IMR-90 (cell line): ENCODE results near the gene PIGW. TPM values are rescaled to one million over a fixed set of nuclear protein-coding genes. Genes with fewer than 3 reads are reported as not detected.
A peak's percentile ranks its signal among the peaks of the same experiment; 100 is the strongest.

Experiments used
- ATAC-seq: fragments of 200-7000 bp; cut with Tn5 transposase; 2 replicates; pipeline ENCODE4 v1.9.1; 2020; ENCODE audit warnings: low read depth, mild to moderate bottlenecking, moderate library complexity
- BruUV-seq: library from RNA; stranded (reverse); fragments of 400-500 nt; replicated peaks from 2 replicates; lab custom pipeline; 2021; lab: Mats Ljungman, UMichigan
- CTCF ChIA-PET: fragments of 300-600 bp; formaldehyde crosslinking; extraction: SDS; loops from one replicate; lab custom pipeline; 2021; ENCODE audit warnings: antibody characterized with exemption; lab: Yijun Ruan, JAX
- POLR2A ChIA-PET: fragments of 300-600 bp; sonication (Branson Sonifier 250); formaldehyde crosslinking; loops from one replicate; lab custom pipeline; 2022; ENCODE audit warnings: antibody characterized with exemption; ENCODE audit not compliant: unreplicated experiment; lab: Charles Lee
- DNase-seq: peaks from one replicate; pipeline ENCODE4 v3.0.0; 2013
- H2AFZ ChIP-seq: replicated peaks from 2 replicates; pipeline ENCODE3; 2013; ENCODE audit warnings: low read length, mild to moderate bottlenecking; ENCODE audit not compliant: poor library complexity
- H2AK5ac ChIP-seq: 2 replicates; pipeline ENCODE4 v1.6.1; 2013; ENCODE audit warnings: low read depth, low read length, inconsistent platforms
- H2AK9ac ChIP-seq: replicated peaks from 2 replicates; pipeline ENCODE3; 2013; ENCODE audit warnings: mild to moderate bottlenecking, low read depth, low read length, moderate library complexity; ENCODE audit not compliant: poor library complexity
- H2BK120ac ChIP-seq: 2 replicates; pipeline ENCODE4 v1.6.1; 2013; ENCODE audit warnings: low read depth, low read length, inconsistent platforms
- H2BK15ac ChIP-seq: 3 replicates; pipeline ENCODE4 v1.6.1; 2013; ENCODE audit warnings: low read depth, low read length, inconsistent platforms
- H2BK20ac ChIP-seq: 2 replicates; pipeline ENCODE4 v1.6.1; 2013; ENCODE audit warnings: low read depth, mild to moderate bottlenecking, inconsistent platforms, low read length, moderate library complexity
- H2BK5ac ChIP-seq: 2 replicates; pipeline ENCODE4 v1.6.1; 2013; ENCODE audit warnings: mild to moderate bottlenecking, low read depth, low read length, inconsistent platforms; ENCODE audit not compliant: poor library complexity, severe bottlenecking
- H3K14ac ChIP-seq: replicated peaks from 2 replicates; pipeline ENCODE4 v1.6.1; 2013; ENCODE audit warnings: low read depth, low read length, inconsistent platforms
- H3K18ac ChIP-seq: 2 replicates; pipeline ENCODE4 v1.6.1; 2013; ENCODE audit warnings: low read depth, low read length, control low read depth
- H3K23ac ChIP-seq: 2 replicates; pipeline ENCODE4 v1.6.1; 2013; ENCODE audit warnings: low read depth, low read length, inconsistent platforms
- H3K27ac ChIP-seq: 2 replicates; pipeline ENCODE4 v1.5.1; 2013; ENCODE audit warnings: mild to moderate bottlenecking, control low read depth, low read length; ENCODE audit not compliant: insufficient read depth
- H3K27me3 ChIP-seq: 2 replicates; pipeline ENCODE4 v1.6.1; 2013; ENCODE audit warnings: low read length; ENCODE audit not compliant: control insufficient read depth, insufficient read depth
- H3K36me3 ChIP-seq: 2 replicates; pipeline ENCODE4 v1.6.1; 2013; ENCODE audit warnings: low read length, mixed read lengths; ENCODE audit not compliant: control insufficient read depth, insufficient read depth
- H3K4ac ChIP-seq: 2 replicates; pipeline ENCODE4 v1.6.1; 2013; ENCODE audit warnings: low read depth, low read length, inconsistent platforms
- H3K4me1 ChIP-seq: 2 replicates; pipeline ENCODE4 v1.6.1; 2013; ENCODE audit warnings: low read length, mixed read lengths; ENCODE audit not compliant: control insufficient read depth, insufficient read depth
- H3K4me2 ChIP-seq: 2 replicates; pipeline ENCODE4 v1.6.1; 2013; ENCODE audit warnings: low read depth, mild to moderate bottlenecking, control low read depth, low read length, moderate library complexity
- H3K4me3 ChIP-seq: 2 replicates; pipeline ENCODE4 v1.5.1; 2013; ENCODE audit warnings: low read depth, mild to moderate bottlenecking, control low read depth, low read length, moderate library complexity; ENCODE audit not compliant: insufficient read depth
- H3K56ac ChIP-seq: 2 replicates; pipeline ENCODE4 v1.6.1; 2013; ENCODE audit warnings: low read length, inconsistent platforms; ENCODE audit not compliant: insufficient read depth; ENCODE audit errors: extremely low read depth
- H3K79me1 ChIP-seq, 2 experiments: 2 replicates each; pipeline ENCODE4 v1.6.1; 2013; ENCODE audit warnings: low read length in 2 of 2, inconsistent platforms in 1 of 2, low read depth in 1 of 2
- H3K9ac ChIP-seq: 2 replicates; pipeline ENCODE4 v1.6.1; 2013; ENCODE audit warnings: low read depth, low read length, control low read depth
- H3K9me1 ChIP-seq: 2 replicates; pipeline ENCODE4 v1.6.1; 2013; ENCODE audit warnings: low read length, inconsistent platforms; ENCODE audit not compliant: insufficient read depth
- H3K9me3 ChIP-seq: 2 replicates; pipeline ENCODE4 v1.6.1; 2013; ENCODE audit warnings: low read length; ENCODE audit not compliant: control insufficient read depth, insufficient read depth
- H4K20me1 ChIP-seq: 2 replicates; pipeline ENCODE4 v1.6.1; 2013; ENCODE audit warnings: low read length, inconsistent platforms; ENCODE audit not compliant: insufficient read depth
- H4K5ac ChIP-seq: 2 replicates; pipeline ENCODE4 v1.6.1; 2013; ENCODE audit warnings: mild to moderate bottlenecking, low read depth, low read length, control low read depth
- H4K8ac ChIP-seq, 2 experiments: 2 replicates each; pipeline ENCODE4 v1.6.1; 2013; ENCODE audit warnings: low read depth in 2 of 2, low read length in 2 of 2, control low read depth in 1 of 2, inconsistent platforms in 1 of 2
- H4K91ac ChIP-seq: 2 replicates; pipeline ENCODE4 v1.6.1; 2013; ENCODE audit warnings: low read depth, low read length, inconsistent platforms; ENCODE audit not compliant: insufficient read depth
- BHLHE40 ChIP-seq: fragments of 150-350 bp; IDR thresholded peaks from 2 replicates; pipeline ENCODE4 v1.6.1; 2016; ENCODE audit warnings: mild to moderate bottlenecking, low read depth, low read length
- CEBPB ChIP-seq: IDR thresholded peaks from 2 replicates; pipeline ENCODE4 v1.6.1; 2012; ENCODE audit warnings: low read depth, low read length, improper control_type of control experiment
- CHD1 ChIP-seq: IDR thresholded peaks from 2 replicates; pipeline ENCODE4 v1.6.1; 2012; ENCODE audit warnings: low read depth, low read length, improper control_type of control experiment
- FOS ChIP-seq: fragments of 150-350 bp; IDR thresholded peaks from 2 replicates; pipeline ENCODE4 v1.6.1; 2016; ENCODE audit warnings: low read depth, low read length
- MAFK ChIP-seq: IDR thresholded peaks from 2 replicates; pipeline ENCODE4 v1.6.1; 2012; ENCODE audit warnings: low read depth, low read length, improper control_type of control experiment
- MAZ ChIP-seq: IDR thresholded peaks from 2 replicates; pipeline ENCODE4 v1.6.1; 2012; ENCODE audit warnings: low read depth, mild to moderate bottlenecking, low read length, improper control_type of control experiment, moderate library complexity, borderline replicate concordance
- MXI1 ChIP-seq: IDR thresholded peaks from 2 replicates; pipeline ENCODE4 v1.6.1; 2012; ENCODE audit warnings: low read depth, mild to moderate bottlenecking, low read length, moderate library complexity, borderline replicate concordance
- NFE2L2 ChIP-seq: fragments of 150-350 bp; IDR thresholded peaks from 2 replicates; pipeline ENCODE4 v1.6.1; 2016; ENCODE audit warnings: low read depth, mild to moderate bottlenecking, low read length
- POLR2A ChIP-seq: IDR thresholded peaks from 2 replicates; pipeline ENCODE4 v1.6.1; 2012; ENCODE audit warnings: mild to moderate bottlenecking, low read depth, low read length
- RAD21 ChIP-seq: IDR thresholded peaks from 2 replicates; pipeline ENCODE4 v1.6.1; 2012; ENCODE audit warnings: low read length, improper control_type of control experiment
- RCOR1 ChIP-seq: IDR thresholded peaks from 2 replicates; pipeline ENCODE4 v1.6.1; 2012; ENCODE audit warnings: mild to moderate bottlenecking, low read length, improper control_type of control experiment; ENCODE audit not compliant: insufficient replicate concordance
- RFX5 ChIP-seq: IDR thresholded peaks from 2 replicates; pipeline ENCODE4 v1.8.0; 2012; ENCODE audit warnings: low read depth, mild to moderate bottlenecking, low read length, moderate library complexity
- SMC3 ChIP-seq: fragments of 150-350 bp; IDR thresholded peaks from 2 replicates; pipeline ENCODE4 v1.6.1; 2016; ENCODE audit warnings: low read depth, mild to moderate bottlenecking, antibody characterized with exemption, low read length, moderate library complexity
- WGBS, 2 experiments: methylation state at CpG; one replicate each; pipeline versions ENCODE4 v1.1.5 to v1.1.7; 2013; ENCODE audit warnings: missing lambda C conversion rate in 2 of 2; ENCODE audit not compliant: insufficient read length in 1 of 2; ENCODE audit errors: extremely low coverage in 2 of 2; 5-methylcytosine and 5-hydroxymethylcytosine counted together
- dilution Hi-C: fragments of 300-500 bp; cut with HindIII; formaldehyde crosslinking; loops from one replicate; pipeline ENCODE4 v1.14.3; 2018; ENCODE audit warnings: low sequenced_read_pairs; ENCODE audit not compliant: unreplicated experiment
- in situ Hi-C: fragments of 300-500 bp; cut with MboI; formaldehyde crosslinking; loops from 3 replicates; pipeline ENCODE4 v1.14.3; 2019; ENCODE audit warnings: low sequenced_read_pairs, inconsistent platforms, mixed read lengths
- intact Hi-C: fragments of 100-400 bp; cut with micrococcal nuclease; formaldehyde crosslinking; loops from 2 replicates; pipeline ENCODE4 v1.10.0; 2022
- polyA plus RNA-seq, 3 experiments: library from polyadenylated mRNA; depleted of rRNA; stranded (reverse); fragments of >200 nt; gene quantifications; 2 replicates each; pipeline ENCODE4 v1.2.3, GENCODE V29; 2012; ENCODE audit warnings: low replicate concordance in 1 of 3
- total RNA-seq: library from RNA; depleted of rRNA; stranded (reverse); fragments of >200 nt; gene quantifications from 2 replicates; pipeline ENCODE4 v1.2.3, GENCODE V29; 2012
- TF ChIP-seq, protein P1 (sequence below): fragments of 150-350 bp; IDR thresholded peaks from 2 replicates; pipeline ENCODE4 v1.6.1; 2017; ENCODE audit warnings: mild to moderate bottlenecking, antibody characterized with exemption, low read length, low read depth
- TF ChIP-seq, protein P2 (sequence below): conservative IDR thresholded peaks from 2 replicates; pipeline ENCODE4 v1.5.1; 2012; ENCODE audit warnings: mild to moderate bottlenecking, low read depth, low read length, improper control_type of control experiment
- TF ChIP-seq, protein P3 (sequence below): fragments of 150-350 bp; IDR thresholded peaks from 2 replicates; pipeline ENCODE4 v1.6.1; 2016; ENCODE audit warnings: low read depth, mild to moderate bottlenecking, low read length, moderate library complexity, borderline replicate concordance

Gene PIGW
- total and polyA plus RNA-seq, 2 of the 4 experiments (the other 2 are of a cell fraction) = 4.5 to 5.5 TPM

DNA sequence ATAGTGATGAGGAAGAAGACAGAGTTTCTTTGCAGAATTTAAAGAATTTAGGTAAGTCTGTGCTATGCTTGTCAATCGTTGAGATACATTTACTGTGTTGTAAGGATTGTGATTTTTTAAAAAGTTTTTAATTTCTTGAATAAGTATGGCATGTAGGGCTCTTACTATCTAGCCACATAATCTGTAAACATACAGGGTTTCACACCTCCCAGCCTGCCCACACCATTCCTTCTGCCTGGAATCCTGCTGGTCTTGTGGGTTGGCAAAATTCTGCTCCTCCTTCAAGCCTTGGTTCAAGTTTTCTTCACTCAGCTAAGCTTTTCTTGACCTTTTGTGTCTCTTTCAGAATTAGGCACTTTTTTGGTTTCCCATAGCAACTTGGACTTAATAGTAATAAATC is 40.8 kb upstream of the PIGW start:
- no peak overlapping the region for H3K4me2 ChIP-seq
- no peaks in the 10 kb centered on the region; the same call in 1 of the 2 replicates for H4K20me1 ChIP-seq
- H3K9me3 ChIP-seq = no peaks in the 10 kb centered on the region
- no peak overlapping the region for H2AK5ac ChIP-seq
- H4K91ac ChIP-seq = no peak overlapping the region
- no peak overlapping the region for H3K18ac ChIP-seq
- ChIA-PET CTCF (no interaction called here), POLR2A (no interaction called here)
- H3K27me3 ChIP-seq = no peaks in the 10 kb centered on the region
- H3K14ac ChIP-seq = no peak overlapping the region
- no peak for DNase-seq
- H4K5ac ChIP-seq = no peak overlapping the region
- peaks cover 3% of the 10 kb centered on the region; the same call in 1 of the 2 replicates for H3K9me1 ChIP-seq
- intact Hi-C loops = no loop called here
- no peak overlapping the region for H2BK5ac ChIP-seq
- H2BK120ac ChIP-seq = no peak overlapping the region
- peaks cover 48% of the 10 kb centered on the region for H3K36me3 ChIP-seq
- dilution Hi-C loops = no loop called here
- H3K23ac ChIP-seq = no peak overlapping the region
- H2AK9ac ChIP-seq = no peak overlapping the region
- no peak overlapping the region for H2BK20ac ChIP-seq
- H3K4ac ChIP-seq = no peak overlapping the region
- H3K9ac ChIP-seq = no peak overlapping the region
- ATAC-seq = peak; percentile 42
- no peak overlapping the region for H2AFZ ChIP-seq
- H3K27ac ChIP-seq = no peak overlapping the region
- no CpG with 5 or more reads among the region's 1 CpG for WGBS, 2 experiments
- H2BK15ac ChIP-seq = no peak overlapping the region
- no peak overlapping the region for H3K4me3 ChIP-seq
- H3K56ac ChIP-seq = no peak overlapping the region
- TF ChIP-seq NFE2L2 (no peak), CHD1 (no peak), RFX5 (no peak), FOS (no peak), MAZ (no peak), POLR2A (no peak), SMC3 (no peak), MXI1 (no peak), RCOR1 (no peak), CEBPB (no peak), MAFK (no peak), RAD21 (no peak), BHLHE40 (no peak)
- TF ChIP-seq, protein P1, sequence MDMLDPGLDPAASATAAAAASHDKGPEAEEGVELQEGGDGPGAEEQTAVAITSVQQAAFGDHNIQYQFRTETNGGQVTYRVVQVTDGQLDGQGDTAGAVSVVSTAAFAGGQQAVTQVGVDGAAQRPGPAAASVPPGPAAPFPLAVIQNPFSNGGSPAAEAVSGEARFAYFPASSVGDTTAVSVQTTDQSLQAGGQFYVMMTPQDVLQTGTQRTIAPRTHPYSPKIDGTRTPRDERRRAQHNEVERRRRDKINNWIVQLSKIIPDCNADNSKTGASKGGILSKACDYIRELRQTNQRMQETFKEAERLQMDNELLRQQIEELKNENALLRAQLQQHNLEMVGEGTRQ = no peak
- TF ChIP-seq, protein P2, sequence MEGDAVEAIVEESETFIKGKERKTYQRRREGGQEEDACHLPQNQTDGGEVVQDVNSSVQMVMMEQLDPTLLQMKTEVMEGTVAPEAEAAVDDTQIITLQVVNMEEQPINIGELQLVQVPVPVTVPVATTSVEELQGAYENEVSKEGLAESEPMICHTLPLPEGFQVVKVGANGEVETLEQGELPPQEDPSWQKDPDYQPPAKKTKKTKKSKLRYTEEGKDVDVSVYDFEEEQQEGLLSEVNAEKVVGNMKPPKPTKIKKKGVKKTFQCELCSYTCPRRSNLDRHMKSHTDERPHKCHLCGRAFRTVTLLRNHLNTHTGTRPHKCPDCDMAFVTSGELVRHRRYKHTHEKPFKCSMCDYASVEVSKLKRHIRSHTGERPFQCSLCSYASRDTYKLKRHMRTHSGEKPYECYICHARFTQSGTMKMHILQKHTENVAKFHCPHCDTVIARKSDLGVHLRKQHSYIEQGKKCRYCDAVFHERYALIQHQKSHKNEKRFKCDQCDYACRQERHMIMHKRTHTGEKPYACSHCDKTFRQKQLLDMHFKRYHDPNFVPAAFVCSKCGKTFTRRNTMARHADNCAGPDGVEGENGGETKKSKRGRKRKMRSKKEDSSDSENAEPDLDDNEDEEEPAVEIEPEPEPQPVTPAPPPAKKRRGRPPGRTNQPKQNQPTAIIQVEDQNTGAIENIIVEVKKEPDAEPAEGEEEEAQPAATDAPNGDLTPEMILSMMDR = no peak
- TF ChIP-seq, protein P3, sequence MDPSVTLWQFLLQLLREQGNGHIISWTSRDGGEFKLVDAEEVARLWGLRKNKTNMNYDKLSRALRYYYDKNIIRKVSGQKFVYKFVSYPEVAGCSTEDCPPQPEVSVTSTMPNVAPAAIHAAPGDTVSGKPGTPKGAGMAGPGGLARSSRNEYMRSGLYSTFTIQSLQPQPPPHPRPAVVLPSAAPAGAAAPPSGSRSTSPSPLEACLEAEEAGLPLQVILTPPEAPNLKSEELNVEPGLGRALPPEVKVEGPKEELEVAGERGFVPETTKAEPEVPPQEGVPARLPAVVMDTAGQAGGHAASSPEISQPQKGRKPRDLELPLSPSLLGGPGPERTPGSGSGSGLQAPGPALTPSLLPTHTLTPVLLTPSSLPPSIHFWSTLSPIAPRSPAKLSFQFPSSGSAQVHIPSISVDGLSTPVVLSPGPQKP = no peak
- in situ Hi-C loops = no loop called here
- H3K4me1 ChIP-seq = no peaks in the 10 kb centered on the region
- peaks cover 22 to 29% of the 10 kb centered on the region in 2 experiments for H3K79me1 ChIP-seq
- H4K8ac ChIP-seq = no peak overlapping the region
- BruUV-seq = no TSS peak
